GM19025 (cell line): ENCODE results near the gene PDE6C.

Experiments used
- ATAC-seq: cut with Tn5 transposase; IDR thresholded peaks from one replicate; pipeline ENCODE4 v1.9.1; 2021; ENCODE audit warnings: mild to moderate bottlenecking, low read depth, moderate library complexity; ENCODE audit not compliant: unreplicated experiment

The PDE6C gene

DNA sequence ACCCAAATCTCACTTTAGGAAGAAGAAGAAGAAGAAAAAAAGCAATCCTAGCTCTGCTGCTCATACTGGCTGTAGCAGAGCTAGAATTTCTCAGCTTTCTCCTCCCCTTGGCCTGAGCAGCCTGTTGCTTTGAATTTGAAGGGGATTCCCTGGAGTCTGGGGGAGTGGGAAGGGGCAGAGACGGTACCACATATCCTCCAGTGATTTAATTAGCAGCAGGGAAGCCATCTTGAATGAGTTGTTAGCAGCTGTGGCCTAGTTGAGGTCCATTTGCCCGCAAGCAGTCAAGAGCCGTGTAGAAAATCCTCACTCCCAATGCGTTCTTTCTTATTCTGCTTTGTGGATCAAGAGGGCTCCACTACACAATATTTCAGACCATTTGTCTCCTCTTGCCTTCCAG is 16.5 kb downstream of the PDE6C start:
- ATAC-seq: no peak

DNA sequence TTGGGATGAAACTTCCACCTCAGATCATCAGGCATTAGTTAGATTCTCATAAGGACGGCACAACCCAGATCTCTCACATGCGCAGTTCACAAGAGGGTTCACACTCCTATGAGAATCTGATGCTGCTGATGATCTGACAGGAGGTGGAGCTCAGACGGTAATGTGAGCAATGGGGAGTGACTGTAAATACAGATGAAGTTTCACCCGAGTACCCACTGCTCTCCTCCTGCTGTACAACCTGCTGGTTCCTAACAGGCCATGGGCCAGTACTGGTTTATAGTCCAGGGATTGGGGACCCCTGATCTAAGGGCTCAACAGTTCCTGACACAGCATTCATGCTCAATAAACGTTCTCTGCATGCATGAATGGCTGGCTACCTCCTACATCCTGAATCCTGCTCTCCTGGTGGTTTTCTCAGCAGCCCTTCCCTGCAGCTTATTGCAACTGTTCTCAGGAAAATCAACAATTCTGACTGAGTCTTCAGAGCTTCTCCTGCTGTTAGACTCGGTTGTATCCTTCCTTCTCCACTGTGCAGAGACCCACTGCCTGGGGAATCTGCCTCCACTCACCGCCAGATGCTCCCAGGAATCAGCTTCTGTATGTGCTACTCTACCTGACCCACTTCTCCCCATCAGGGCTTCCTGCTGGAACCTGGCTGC is 17.4 kb downstream of the PDE6C start:
- no peak for ATAC-seq

GRCh38 chr10:93630625-93631557 is 18.6 kb downstream of the PDE6C start:
- no peak for ATAC-seq

DNA sequence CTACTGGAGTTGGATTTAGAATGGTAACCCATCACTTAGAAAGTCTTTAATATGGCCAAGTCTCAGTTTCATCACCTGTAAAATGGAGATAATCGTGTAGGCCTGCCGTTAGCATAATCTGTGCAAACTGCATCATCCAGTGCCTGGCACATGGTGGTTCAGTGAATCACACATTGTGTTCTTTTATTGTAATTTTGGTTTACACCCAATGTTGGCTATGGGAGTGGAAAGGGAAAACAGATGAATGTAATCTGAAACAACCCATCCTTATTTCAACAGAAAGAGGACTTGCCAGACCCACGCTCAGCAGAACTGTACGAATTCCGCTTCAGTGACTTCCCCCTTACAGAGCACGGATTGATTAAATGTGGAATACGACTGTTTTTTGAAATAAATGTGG is 27.5 kb downstream of the PDE6C start:
- ATAC-seq: no peak

- ATAC-seq: no peak
Measured at GRCh38 chr10:93652857-93653256, 40.5 kb downstream of the PDE6C start.

DNA sequence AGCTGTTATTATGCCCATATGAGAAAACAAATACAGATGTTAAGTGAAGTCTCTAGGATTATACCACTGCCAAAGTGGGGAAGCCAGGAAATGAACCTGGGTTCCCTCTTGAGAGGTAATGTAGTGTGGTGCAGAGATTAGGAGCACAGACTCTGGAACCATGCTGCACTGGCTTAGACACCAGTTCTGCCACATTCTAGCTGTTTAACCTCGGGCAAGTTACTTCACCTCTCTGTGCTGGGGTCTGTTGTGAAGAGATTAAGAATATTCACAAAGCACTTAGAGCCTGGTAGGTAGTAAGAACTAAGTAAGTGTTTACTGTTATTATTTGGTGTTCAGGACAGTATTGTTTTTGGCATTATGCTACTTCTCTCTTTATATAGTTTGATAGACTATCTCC is 41.9 kb downstream of the PDE6C start:
- ATAC-seq: no peak

GRCh38 chr10:93656155-93656554 is 43.8 kb downstream of the PDE6C start:
- ATAC-seq: no peak

DNA sequence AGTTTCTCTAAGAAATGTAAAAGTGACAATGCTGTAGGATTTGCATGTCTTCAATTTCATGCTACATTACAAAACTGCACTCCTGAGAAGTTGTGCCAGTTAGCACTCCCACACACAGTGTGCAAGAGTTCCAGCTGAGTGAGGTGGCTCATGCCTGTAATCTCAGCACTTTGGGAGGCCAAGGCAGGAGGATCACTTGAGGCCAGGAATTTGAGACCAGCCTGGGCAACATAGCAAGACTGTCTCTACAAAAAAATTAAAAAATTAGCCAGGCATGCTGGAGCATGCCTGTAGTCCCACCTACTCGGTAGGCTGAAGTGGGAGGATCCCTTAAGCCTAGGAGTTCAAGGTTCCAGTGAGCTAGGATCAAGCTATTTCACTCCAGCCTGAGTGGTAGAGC is 45.4 kb downstream of the PDE6C start:
- no peak for ATAC-seq

GRCh38 chr10:93666030-93666429 is 53.7 kb downstream of the PDE6C start:
- no peak for ATAC-seq

DNA sequence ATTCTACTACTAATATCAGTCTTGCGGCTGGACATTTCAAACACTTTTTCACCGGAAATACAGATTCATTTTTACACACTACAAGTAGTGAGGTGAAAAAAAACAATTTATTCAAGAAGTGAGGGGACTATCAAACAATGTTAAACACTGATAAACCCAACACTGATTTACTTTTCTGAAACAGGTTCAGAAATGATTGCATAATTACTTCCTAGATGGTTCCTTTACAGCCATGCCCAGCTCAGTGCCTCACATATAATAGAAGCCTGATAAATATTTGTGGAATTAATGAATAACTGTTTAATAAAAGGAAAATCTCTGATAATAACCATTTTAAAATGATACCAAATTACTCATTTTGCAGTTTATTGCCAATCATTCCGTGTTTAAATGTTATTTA is 55.5 kb downstream of the PDE6C start:
- no peak for ATAC-seq

DNA sequence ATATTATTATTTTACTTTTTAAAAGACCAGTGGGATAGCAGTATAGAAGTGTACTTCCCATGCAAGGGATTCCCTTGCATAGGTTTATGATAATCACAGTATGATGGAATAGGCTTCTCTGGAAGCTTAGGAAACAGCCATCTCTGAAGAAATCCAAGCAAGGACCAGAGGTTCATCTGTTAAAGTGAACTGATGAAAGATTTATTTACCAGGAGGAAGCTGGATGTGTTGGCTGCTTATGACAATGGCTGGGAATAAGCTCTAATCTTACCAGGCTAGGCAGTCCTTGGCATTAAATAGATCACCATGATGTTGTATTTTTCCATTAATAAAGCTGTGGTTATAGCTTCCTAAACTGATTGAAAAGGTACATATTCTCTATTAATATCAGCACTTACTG is 58.0 kb downstream of the PDE6C start:
- ATAC-seq: no peak

- ATAC-seq: no peak
Measured at GRCh38 chr10:93671042-93671441, 58.7 kb downstream of the PDE6C start.

DNA sequence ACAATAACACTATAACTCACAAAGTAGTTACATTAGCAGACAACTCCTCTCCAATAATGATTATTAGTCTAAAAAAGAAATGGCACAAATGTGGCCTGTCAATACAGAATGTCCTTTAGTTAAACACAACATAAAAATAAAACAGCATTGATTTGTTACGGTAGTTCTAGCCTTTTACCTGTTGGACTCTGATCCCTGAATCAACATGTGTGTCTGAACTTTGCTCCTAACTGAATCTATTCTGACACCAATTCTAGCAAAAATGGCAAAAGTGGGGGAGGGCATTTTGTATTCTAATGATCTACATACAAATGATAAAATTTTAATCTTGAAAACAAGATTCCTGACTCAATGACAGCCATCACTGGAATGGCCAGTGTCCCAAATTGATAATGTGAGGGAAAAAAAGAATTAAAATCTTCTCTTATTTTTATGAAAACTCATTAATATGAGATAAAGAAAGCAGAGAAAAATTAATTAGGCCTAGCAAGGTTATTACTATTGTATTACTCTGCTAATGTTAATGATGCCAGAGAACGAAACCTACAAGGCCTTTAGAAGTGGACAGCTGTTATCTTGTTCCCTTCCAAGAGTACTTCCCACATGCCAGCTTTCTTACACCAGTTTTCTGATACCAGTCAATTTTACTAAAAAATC is 59.8 kb downstream of the PDE6C start:
- ATAC-seq: no peak

- ATAC-seq: no peak
Measured at GRCh38 chr10:93672890-93673289, 60.6 kb downstream of the PDE6C start.

DNA sequence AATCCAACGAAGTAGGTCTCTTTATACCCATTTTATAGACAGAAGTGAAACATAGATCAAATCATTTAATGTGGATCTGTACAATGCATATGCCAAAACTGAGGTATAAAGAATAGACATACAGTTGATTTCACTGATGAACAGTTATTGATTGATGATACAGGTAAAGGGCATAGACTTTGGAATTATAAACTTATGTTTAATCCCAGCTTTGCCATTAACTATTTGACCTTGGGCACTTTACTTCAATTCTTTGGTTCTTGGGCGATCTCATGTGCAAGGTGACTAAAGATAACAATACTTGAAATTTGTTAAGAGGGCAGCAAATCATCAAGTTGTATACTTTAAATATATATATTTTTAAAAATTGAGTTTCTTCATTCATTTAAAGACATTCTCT is 61.5 kb downstream of the PDE6C start:
- no peak for ATAC-seq

GRCh38 chr10:93678386-93678785 is 66.0 kb downstream of the PDE6C start:
- ATAC-seq: no peak

- no peak for ATAC-seq
Measured at GRCh38 chr10:93678805-93679587, 66.7 kb downstream of the PDE6C start.

GRCh38 chr10:93680412-93681047 is 68.2 kb downstream of the PDE6C start:
- no peak for ATAC-seq

GRCh38 chr10:93687737-93688136 is 75.4 kb downstream of the PDE6C start:
- no peak for ATAC-seq

GRCh38 chr10:93695740-93696139 is 83.4 kb downstream of the PDE6C start:
- ATAC-seq: no peak
